H1 (cell line): Measurements from ENCODE around the gene ODC1. TPM values are rescaled to one million over a fixed set of nuclear protein-coding genes. Genes with fewer than 3 reads are reported as not detected.
A peak's percentile ranks its signal among the peaks of the same experiment; 100 is the strongest.

Experiments
- E2F6 ChIP-seq: IDR thresholded peaks from 2 replicates; pipeline ENCODE4 v1.6.1; 2012; ENCODE audit warnings: inconsistent platforms
- GABPA ChIP-seq: IDR thresholded peaks from 2 replicates; pipeline ENCODE4 v1.6.1; 2011; ENCODE audit warnings: mild to moderate bottlenecking, low read length, moderate library complexity, borderline replicate concordance; ENCODE audit not compliant: insufficient read depth
- MAFK ChIP-seq: IDR thresholded peaks from 2 replicates; pipeline ENCODE4 v1.6.1; 2012; ENCODE audit warnings: low read depth, mild to moderate bottlenecking, improper control_type of control experiment, low read length
- SIN3A ChIP-seq, 2 experiments: IDR thresholded peaks in 1 of 2; conservative IDR thresholded peaks in 1 of 2; 2 replicates each; pipeline ENCODE4 v1.6.1; 2011 to 2012; ENCODE audit warnings: low read length in 2 of 2, improper control_type of control experiment in 1 of 2, low read depth in 1 of 2, mild to moderate bottlenecking in 1 of 2
- SUZ12 ChIP-seq: fragments of 200-600 bp; sonication (generic); IDR thresholded peaks from 2 replicates; pipeline ENCODE4 v1.6.1; 2012; ENCODE audit warnings: mild to moderate bottlenecking, inconsistent platforms, low read length, moderate library complexity, mixed read lengths
- YY1 ChIP-seq: IDR thresholded peaks from 2 replicates; pipeline ENCODE4 v1.6.1; 2011; ENCODE audit warnings: low read depth, mild to moderate bottlenecking, low read length
- ZNF274 ChIP-seq: IDR thresholded peaks from 2 replicates; pipeline ENCODE4 v1.7.0; 2012; ENCODE audit warnings: low read length, borderline replicate concordance; ENCODE audit errors: extremely low read depth
- polyA plus RNA-seq, 7 experiments: library from polyadenylated mRNA; depleted of rRNA in 3 of 7; stranded (reverse) in 5 of 7; unstranded in 2 of 7; fragments of >200 nt in 5 of 7; fragments of 200-250 nt in 2 of 7; gene quantifications; 1 replicate in 5 of 7; 2 replicates in 1 of 7; 4 replicates in 1 of 7; pipeline versions ENCODE4 v1.2.1 to v1.2.3, GENCODE V29; 2011 to 2013; ENCODE audit warnings: missing spikeins in 2 of 7, mixed read lengths in 2 of 7
- total RNA-seq: library from RNA; stranded (reverse); fragmentation: NEBNext Ultra II Directional; extraction: Animal tissue kit (Norgen Biotek cat#: 25700); gene quantifications from 2 replicates; pipeline ENCODE4 v1.2.1, GENCODE V29; 2021

The ODC1 gene
- total and polyA plus RNA-seq, 2 of the 8 experiments (the other 6 are each of a cell fraction or from before 2014, with no cell fraction given) = 57.2 to 76.7 TPM

GRCh38 chr2:10434886-10435819 is 13.0 kb downstream of the ODC1 start (continued):
- TF ChIP-seq E2F6 (peak; percentile 50), GABPA (0 out of 2 replicates have a peak, but pooled peaks have one; percentile 47), ZNF274 (no peak), YY1 (0 out of 2 replicates have a peak, but pooled peaks have one; percentile 41), SIN3A (conservative IDR thresholded peaks at IDR 0.05 in 1 of 2, IDR thresholded peaks at IDR 0.05 in 1 of 2; ENCODE audit: low read depth in 1 of 2, low read length in 2 of 2) (0 out of 4 replicates have a peak, but pooled peaks of 1 of the 2 experiments have one; percentile 48), SUZ12 (no peak), MAFK (no peak)
